Lower leg skin (tissue), 3 donors: Measurements from ENCODE around the gene TRIM13.

ENCODE experiments used
- POLR2A ChIP-seq, 2 donors: fragments of 450-650 bp; IDR thresholded peaks; one replicate each; pipeline ENCODE4 v1.6.1; 2016 to 2017; ENCODE audit warnings: antibody characterized with exemption in 2 of 2, mild to moderate bottlenecking in 1 of 2, moderate library complexity in 1 of 2
- TF ChIP-seq, protein P1 (sequence below), 3 donors: fragments of 450-650 bp; IDR thresholded peaks; one replicate each; pipeline ENCODE4 v1.5.1; 2016; ENCODE audit warnings: antibody characterized with exemption in 3 of 3, mild to moderate bottlenecking in 3 of 3, moderate library complexity in 2 of 3

- TF ChIP-seq POLR2A (IDR thresholded peaks at IDR 0.05) = no peak
- TF ChIP-seq, protein P1, sequence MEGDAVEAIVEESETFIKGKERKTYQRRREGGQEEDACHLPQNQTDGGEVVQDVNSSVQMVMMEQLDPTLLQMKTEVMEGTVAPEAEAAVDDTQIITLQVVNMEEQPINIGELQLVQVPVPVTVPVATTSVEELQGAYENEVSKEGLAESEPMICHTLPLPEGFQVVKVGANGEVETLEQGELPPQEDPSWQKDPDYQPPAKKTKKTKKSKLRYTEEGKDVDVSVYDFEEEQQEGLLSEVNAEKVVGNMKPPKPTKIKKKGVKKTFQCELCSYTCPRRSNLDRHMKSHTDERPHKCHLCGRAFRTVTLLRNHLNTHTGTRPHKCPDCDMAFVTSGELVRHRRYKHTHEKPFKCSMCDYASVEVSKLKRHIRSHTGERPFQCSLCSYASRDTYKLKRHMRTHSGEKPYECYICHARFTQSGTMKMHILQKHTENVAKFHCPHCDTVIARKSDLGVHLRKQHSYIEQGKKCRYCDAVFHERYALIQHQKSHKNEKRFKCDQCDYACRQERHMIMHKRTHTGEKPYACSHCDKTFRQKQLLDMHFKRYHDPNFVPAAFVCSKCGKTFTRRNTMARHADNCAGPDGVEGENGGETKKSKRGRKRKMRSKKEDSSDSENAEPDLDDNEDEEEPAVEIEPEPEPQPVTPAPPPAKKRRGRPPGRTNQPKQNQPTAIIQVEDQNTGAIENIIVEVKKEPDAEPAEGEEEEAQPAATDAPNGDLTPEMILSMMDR (IDR thresholded peaks at IDR 0.05) = no peak
Observed at GRCh38 chr13:50017819-50018218, 21.0 kb downstream of the TRIM13 start.
